Erythroblast (primary cell): ENCODE data around the gene PALLD.

Source experiments
- GATA1 ChIP-seq: IDR thresholded peaks from 2 replicates; pipeline ENCODE4 v1.6.1; 2011; ENCODE audit warnings: low read depth, mild to moderate bottlenecking, control low read depth, low read length, moderate library complexity
- POLR2A ChIP-seq: IDR thresholded peaks from 2 replicates; pipeline ENCODE4 v1.6.1; 2011; ENCODE audit warnings: mild to moderate bottlenecking, low read length

DNA sequence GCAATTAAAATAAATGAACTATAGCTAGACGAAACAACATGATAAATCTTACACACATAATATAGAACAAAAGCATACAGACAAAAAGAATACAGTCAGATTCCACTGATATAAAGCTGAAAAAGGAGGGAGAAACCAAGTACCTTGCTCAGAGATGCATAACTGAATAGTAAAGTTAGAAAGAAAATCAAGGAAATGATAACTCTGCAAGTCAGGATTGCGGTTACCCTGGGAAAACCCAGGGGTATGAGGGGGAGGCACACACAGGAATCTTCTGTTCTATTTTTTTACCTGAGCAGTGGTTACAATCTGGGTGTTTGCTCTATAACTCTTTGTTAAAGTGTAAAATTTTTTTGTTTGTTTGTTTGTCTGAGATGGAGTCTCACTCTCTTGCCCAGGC, 304.1 kb downstream of the PALLD start:
- TF ChIP-seq POLR2A (no peak), GATA1 (no peak)
